GM21576 (cell line): ENCODE data around the gene PIP5KL1.

Source experiments
- ATAC-seq: cut with Tn5 transposase; IDR thresholded peaks from one replicate; pipeline ENCODE4 v1.9.1; 2021; ENCODE audit warnings: mild to moderate bottlenecking, moderate library complexity; ENCODE audit not compliant: unreplicated experiment

The PIP5KL1 gene

DNA sequence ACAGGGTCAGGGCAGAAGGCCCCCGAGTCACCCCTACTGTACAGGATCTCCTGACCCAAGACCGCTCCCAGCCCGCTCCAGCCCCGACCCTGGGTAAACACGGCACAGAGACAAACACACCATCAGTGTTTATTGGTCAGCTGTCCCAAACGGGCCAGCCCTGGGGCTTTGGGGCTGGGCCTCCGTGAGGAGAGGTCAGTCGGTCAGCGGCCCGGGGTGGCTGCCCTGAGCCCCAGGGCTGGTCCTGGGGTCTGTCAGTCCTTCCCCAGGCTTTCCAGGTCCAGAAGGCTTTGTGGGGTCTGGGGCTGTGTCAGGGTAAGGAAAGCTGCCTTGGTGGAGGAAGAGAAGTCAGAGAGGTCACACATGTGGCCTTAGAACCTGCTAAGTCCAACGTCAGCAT, 4.4 kb upstream of the PIP5KL1 start:
- no peak for ATAC-seq

DNA sequence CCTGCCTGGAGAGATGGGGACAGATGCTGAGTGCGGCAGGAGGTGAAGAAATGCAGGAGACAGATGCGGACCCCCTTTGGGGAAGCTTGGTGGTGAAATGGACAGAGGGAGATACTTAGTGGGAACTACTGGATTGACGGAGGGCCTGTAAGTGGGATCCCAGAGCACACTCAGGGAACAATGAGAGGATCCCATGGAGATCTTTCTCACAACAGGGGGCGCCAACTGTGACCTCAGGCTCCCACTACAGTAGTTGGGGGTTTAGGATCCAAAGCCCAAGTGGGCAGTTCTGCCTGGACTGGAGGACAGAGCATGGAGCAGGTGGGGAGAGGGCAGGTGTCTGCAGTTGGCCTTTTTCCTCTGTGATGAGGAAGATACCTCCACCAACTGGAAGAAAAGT, 3.7 kb upstream of the PIP5KL1 start:
- ATAC-seq = no peak

DNA sequence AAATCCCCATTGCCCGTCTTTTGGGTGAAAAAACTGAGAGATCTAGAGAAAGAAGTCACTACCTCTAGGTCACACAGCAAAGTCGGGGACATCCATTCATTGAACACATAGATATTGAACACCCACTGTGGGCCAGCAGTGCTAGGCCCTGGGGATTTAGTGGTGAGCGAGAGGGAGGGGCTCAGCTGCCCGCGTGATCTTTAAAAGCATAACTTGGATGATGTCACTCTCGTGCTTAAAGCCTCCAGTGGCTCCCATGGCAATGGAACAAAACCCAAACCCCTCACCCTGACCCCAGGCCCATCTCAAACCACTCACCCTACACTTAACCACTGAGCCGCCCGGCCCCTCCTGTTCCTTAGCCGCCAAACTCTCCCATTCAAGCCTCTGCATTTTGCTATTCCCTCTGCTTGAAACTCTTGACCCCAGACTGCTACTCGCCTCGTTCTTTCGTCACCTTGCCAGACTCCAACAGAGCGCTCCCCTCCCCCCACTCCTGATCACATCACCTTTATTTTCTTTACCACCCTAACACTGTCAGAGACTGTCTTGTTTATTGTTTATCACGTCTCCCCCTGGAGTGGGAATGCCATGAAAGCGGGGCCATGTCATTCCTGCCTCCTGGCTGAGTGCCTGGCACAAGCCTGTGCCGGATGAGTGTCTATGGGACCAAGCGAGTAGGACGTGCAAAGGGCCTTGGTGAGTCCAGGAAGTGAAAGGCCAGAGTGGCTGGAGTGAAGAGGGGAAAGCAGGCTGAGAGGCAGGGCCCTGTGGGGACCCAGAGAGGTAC, 710 bp upstream of the PIP5KL1 start:
- ATAC-seq = peak; percentile 22

DNA sequence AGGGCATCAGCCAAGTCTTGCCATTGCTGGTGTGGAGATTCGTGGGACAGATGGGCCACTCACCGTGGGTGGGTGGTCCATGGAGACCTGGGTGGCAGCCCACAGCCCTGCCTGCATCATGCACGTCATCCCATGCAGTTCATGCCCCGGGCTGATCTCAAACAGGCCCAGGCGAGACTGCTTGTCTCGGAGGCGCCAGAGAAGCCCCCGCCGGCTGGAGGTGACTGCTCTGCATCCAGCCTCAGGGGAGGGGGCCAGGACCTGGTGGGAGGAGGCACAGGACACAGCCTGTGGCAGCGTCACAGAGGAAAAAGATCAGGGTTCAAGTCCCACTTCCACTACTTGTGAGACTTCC, 975 bp downstream of the PIP5KL1 start:
- ATAC-seq = no peak

DNA sequence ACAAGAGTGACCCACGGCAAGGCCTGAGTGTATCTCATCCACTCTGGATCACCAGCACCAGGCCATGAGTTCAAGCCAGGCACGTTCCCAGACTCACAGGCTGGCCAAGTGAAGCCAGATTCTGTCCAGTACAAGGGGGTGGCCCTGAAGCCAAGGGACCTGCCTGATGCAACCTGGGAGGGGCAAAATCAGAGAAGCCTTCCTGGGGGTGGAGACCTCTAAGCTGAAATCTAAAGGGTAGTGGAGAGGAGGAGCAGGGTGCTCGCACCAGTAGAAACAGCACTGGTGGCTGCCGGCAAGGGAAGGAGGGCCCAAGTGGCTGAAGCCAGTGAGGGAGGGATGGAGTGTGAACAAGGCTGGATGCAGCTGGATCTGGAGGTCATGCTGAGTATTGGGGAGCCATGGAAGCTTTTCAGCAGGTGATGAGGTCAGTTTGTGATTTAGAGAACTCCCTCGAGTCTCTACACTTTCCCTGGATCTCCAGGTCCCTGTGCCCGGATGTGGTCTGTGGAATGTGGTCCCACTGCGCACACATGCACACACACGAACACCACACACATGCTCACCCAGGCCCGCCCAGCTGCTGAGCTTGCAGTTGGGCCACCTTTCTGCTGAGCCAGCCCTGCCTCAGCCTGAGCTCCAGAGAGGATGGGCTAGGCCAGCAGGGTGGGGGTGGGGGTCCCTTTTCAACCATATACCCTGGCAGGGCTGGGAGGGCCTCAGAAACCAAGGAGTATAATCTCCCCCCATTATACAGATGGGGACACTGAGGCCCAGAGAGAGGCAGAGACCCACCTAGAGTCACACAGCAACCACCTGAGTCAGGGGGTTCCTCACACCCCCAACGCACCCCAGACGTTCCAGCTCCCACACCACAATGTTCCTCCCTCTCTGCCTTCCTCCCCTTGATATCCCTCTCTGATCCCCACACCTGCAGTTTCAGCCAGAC, 1.6 kb downstream of the PIP5KL1 start:
- ATAC-seq = no peak

DNA sequence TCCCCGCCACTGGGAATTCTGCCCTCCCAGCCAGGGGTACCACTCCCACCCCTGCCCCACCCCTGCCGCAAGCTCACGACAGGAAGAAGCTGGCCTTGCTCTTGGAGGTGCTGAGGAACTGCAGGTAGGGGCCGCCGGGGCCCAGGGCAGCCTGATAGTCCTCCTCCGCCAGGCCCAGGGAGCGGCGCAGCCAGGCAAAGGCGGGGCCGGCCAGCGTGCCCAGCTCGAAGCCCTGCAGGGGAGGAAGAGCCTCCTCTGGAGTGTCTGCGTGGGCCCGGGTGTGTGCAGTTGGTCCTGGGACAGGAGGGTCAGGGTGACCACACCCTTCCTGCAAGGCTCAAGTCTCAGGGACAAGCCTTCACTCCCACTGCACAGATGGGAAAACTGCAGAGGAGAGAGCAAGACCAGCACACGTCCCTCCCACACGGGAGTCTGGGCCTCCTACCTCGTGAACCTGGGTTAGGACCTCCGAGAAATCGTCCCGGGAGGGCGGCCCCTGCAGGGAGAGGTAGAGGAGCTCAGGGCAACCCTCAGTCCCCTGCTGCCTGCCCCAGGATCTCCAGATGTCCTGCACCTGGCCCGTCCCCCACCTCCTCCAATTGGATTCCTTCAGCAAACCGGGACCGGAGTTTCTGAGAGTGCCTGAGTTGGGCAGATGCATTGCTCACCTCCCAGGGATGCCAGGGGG, 2.4 kb downstream of the PIP5KL1 start:
- ATAC-seq = no peak

DNA sequence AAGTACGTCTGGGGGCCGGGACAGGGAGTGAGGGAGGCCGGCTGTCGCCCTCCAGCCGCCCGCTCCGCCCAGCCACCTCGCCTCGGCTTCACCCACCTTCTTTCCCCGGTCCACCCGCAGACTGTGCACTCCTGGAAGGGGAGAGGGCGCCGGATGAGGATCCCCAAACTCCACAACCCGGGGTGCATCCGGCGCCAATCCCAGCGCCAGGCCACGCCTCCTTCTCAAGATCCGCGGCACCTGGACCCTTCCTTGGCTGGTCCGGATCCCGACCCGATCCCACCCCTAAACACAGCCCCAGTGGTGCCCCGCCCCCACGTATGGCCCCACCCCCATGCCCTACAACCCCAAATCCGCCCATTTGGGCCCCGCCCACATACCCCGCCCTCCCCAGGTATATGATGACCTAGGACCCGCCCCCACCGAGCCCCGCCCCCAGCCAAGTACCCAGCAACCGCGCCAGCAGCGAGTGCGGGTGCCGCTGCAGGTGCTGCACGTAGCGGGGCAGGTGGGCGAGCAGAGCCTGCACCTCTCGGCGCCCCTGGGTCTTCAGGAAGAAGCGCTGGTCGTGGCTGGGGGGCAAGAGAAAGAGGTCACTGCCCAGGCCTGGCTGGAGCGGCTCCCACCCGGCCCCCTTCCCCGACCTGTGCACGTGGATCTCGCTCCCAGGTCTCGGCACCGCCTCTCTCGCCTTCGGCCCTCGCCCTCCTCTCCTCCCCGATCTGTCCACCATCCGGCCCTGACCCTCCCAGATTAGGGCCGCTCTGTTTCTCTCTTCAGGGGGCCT, 3.2 kb downstream of the PIP5KL1 start:
- ATAC-seq = no peak

DNA sequence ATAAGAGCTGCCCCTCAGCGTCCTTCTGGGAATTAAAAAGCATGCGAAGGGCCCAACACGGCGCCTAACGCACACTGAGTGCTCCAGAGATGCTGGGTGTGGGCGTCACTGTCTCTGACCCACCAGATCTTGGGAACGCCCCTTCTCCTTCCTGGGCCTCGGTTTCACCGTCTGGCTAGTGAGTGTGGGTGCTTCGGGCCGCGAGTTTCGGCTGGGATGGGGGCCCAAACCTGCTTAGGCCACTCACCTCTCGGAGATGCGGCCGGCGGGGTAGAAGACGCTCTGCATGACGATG, 3.7 kb downstream of the PIP5KL1 start:
- no peak for ATAC-seq

DNA sequence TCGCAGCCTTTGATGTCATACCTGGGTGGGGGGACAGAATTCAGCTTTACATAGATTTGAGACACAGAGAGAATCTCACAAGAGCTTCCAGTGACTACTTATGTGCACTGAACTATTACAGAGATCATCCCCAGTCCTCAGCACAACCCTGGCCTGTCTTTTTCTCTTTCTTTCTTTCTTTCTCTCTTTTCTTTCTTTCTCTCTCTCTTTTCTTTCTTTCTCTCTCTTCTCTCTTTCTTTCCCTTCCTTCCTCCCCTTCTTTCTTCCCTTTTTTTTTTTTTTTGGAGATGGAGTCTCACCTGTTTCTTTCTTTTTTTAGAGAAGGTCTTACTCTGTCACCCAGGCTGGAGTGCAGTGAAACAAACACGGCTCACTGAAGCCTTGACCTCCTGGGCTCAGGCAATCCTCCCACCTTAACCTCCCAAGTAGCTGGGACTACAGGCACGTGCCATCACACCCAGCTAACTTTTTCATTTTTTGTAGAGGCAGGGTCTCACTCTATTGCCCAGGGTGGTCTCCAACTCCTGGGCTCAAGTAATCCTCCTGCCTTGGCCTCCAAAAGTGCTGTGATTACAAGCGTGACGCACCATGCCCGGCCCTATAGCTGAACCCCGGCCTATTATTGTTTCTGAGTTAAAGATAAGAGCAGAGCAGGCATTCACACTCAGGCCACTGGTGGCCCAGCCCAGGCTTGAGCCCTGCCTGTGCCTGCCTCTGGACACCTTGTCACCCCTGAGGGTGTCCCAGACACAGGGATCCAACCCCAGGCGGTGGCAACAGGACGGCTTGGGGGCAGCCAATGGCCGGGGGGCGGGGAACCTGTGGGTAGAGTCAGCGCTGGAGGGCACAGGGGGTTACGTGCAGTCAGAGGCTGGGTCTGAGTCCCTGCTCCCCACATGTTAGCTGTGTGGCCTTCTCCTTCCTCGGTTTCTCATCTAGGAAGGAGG, 4.3 kb downstream of the PIP5KL1 start:
- ATAC-seq = no peak

DNA sequence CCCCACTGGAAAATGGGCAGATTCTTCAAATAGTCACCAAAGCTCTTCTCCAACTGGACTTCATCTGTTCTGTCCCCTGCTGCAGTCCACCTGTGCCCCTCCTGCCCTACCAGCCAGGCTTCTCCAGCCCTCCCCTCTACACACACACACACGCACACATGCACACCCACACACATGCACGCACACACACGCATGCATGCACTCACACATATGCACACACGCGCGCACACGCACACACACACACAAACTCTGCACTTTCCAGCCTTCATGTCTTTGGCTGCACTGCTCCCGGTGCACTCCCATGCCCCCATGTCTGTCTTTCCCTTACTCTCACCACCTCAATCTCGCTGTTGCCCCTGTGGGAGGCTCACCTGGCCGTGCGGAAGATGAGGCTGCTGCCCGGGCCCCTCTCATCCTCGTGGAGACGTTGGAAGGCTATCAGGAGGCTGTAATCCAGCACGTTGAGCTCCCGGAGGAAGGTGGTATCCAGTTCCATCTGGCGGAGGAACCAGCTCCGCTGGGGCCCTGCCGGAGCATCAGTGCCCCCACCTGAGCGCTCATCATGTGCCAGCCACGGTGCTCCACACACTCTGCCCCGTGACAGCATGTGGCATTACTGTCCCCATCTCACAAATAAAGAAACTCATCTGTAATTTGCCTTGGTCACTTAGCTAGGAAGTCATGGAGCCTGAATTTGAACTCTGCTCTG, 5.7 kb downstream of the PIP5KL1 start:
- no peak for ATAC-seq

DNA sequence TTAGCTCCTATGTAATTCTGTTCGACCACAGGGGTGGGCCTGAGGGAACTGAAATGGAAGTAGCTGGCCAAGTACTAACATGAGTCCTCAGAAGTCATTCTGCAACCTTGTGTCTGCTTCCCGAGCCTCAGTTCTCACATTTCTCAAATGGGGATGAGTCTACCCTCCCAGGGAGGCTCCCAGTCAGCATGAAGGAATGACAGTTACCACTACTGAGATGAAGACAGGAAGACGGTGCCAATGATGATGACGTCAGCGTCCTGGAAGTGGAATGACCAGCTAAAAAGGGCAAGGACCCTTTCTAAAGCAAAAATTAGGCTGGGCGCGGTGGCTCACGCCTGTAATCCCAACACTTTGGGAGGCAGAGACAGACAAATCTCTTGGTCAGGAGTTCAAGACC, 6.8 kb downstream of the PIP5KL1 start:
- ATAC-seq = no peak

DNA sequence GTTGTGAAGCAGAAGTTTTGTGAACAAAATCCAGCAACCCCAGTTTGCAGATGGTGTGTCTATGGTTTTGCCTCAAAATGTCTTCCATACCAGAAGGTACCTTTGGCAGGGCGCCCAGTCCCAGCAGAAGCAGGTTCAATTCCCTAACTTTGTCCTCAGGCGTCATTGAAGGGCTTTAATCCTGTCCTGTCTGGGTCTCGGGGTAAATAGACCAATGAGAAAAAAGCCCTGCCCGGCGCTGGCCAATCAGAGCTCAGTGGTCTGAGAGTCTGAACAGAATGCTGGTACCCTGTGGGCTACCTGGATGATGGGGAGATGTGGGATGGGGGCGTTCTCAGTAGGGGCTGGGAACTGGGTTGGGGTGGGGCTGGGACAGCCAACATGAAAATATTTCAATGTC, 7.5 kb downstream of the PIP5KL1 start:
- ATAC-seq = no peak

DNA sequence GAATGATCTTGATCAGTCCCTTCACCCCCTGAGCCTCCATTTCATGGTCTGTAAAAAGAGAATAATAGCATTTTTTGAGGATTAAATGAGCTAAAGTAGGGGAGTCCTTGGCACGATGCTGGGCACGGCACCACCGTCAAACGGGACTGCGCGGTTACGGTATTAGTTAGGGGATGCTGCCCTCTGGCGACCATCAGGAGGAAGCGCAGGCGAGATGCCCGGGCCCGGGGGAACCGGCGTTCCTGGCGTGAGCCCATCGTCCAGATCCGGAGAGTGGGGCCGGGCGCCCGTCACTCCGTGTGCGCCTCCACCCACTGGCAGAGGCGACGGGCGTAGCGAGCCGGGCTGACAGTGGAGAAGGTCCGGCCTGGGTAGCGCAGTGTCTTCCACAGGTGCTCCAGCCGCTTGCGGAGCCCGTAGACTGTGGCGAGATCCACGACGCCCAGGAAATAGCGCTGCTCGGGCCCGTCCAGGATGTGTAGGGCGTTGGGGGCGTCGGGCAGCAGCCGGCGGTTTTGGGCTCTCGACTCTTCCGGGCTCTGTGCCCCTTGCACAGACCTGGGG, 8.9 kb downstream of the PIP5KL1 start:
- ATAC-seq = no peak

DNA sequence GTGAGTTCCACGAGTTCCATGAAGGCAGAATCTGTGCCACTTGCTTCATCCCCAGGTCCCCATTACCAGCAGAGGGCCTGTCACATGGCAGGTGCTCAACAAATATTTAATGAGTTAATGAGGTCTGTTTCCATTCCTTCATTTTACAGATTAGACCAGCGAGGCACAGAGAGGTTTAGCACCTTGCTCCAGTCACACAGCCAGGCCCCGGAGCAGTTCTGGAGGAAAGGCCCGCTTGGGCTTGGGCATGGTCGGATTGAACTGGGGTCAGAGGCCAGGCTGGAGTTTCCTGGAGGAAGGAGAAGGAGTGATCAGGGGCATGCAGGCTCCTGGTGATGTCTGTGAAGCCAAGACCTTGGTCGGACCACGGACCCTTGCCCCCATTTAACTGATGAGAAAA, 9.8 kb downstream of the PIP5KL1 start:
- no peak for ATAC-seq

DNA sequence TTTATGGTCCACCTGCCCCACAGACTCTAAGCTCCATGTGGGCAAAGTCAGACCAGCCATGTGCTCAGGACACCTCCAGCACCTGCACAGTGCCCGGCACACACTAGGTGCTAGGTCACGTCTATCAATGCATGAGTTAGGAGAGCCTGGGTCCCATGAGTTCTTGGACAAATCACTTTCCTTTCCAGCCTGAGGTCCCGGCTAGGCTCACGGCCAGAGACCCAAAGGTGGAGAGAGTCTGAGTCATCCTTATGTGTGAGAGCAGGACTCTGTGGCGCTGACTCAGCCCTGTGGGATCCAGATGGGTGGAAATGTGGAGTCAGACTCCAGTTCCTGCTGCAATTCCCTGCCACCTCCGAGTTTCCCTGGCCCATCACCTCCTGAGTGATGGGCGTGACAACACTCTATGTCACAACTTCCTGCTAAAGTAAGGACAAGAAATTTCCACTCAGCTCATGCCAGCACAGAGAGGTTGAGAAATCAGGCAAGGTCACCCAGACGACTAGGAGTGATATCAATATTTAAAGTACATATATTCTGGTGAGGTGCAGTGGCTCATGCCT, 11.2 kb downstream of the PIP5KL1 start:
- ATAC-seq = no peak

DNA sequence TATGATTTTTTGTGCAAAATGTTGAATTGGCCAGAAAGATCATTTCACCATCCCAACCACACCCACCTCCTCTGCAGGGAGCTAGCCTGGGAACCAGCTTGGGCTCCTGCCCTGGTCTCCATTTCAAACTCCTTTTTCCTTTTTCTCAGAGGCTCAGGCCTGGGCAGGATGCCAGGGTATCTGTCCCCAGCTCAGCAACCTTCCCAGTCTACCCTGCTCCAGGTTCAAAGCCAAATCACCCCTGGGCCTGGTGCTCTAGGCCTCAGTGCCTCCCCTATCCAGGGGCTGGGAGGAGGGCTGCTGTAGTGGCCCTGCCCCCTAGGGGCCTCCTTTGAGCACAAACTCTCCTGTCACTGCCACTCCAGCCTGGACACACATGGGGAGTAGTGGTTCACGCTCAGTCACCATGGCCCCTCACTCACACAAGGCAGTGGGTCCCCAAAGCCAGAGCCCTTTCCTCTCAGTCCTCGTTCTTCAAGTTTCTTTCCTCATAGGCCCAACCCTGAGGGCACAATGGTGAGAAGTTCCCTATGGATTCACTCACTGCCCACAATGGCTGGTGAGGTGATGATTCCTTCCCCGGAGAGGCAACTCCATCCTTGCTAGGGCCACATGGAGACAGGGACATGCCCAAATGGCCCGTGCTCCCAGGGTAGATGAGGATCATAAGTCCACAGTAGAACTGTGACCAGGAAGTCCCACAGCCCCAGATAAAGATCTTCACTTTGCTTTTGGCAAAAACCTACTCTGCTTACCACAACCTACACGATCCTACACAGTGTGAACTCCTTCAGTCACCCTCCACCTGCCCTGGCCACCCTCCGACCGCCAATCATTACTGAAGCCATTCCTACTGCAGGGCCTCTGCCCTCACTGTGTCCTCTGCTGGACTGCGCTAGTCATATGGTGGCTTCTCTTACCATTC, 12.1 kb downstream of the PIP5KL1 start:
- no peak for ATAC-seq

DNA sequence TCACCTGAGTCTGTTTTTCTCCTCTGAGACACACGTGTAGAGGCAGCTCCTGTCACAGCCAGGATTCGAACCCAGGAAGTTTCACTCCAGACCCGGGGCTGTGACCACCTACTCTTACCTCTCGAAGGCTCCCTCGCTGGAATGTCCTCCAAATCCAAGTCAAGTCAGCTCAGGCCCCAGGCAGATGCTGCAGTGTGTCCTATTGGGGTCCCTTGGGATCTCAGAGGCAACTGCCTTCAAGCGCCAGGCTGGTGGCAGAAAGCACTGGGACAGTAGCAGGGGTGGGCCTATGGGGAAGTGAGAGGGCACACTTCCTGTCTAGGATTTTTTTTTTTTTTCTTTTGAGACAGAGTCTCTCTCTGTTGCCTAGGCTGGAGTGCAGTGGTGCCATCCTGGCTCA, 13.0 kb downstream of the PIP5KL1 start:
- no peak for ATAC-seq
